Activated CD4-positive, alpha-beta T cell treated with anti-CD3 and anti-CD28 coated beads for 36 hours (primary cell): ENCODE results near the gene PRR33. TPM values are rescaled to one million over a fixed set of nuclear protein-coding genes. Genes with fewer than 3 reads are reported as not detected.
A peak's percentile ranks its signal among the peaks of the same experiment; 100 is the strongest.

Experiments
- ATAC-seq: fragments of 200-7000 bp; cut with Tn5 transposase; one replicate; pipeline ENCODE4 v1.10.0; 2021; ENCODE audit warnings: mild to moderate bottlenecking, moderate library complexity
- CTCF ChIA-PET: fragments of 350-600 bp; sonication (Branson Sonifier 250); formaldehyde crosslinking; loops from one replicate; lab custom pipeline; 2021; ENCODE audit warnings: antibody characterized with exemption; lab: Charles Lee
- POLR2A ChIA-PET: fragments of 350-600 bp; sonication (Branson Sonifier 250); formaldehyde crosslinking; loops from one replicate; lab custom pipeline; 2021; ENCODE audit warnings: antibody characterized with exemption, inconsistent platforms; lab: Charles Lee
- DNase-seq: peaks from one replicate; pipeline ENCODE4 v3.0.0-alpha.2; 2020
- H3K27ac Mint-ChIP-seq: one replicate; pipeline ENCODE4 v1.8.0; 2021; ENCODE audit warnings: mixed read lengths
- H3K27me3 Mint-ChIP-seq: one replicate; pipeline ENCODE4 v1.8.0; 2021; ENCODE audit warnings: mixed read lengths
- H3K36me3 Mint-ChIP-seq: one replicate; pipeline ENCODE4 v1.8.0; 2021; ENCODE audit warnings: low read depth, mixed read lengths
- H3K4me1 Mint-ChIP-seq: one replicate; pipeline ENCODE4 v1.8.0; 2021; ENCODE audit warnings: mixed read lengths
- H3K4me3 Mint-ChIP-seq: one replicate; pipeline ENCODE4 v1.8.0; 2021; ENCODE audit warnings: mild to moderate bottlenecking, moderate library complexity, mixed read lengths
- H3K9me3 Mint-ChIP-seq: one replicate; pipeline ENCODE4 v1.8.0; 2021; ENCODE audit warnings: low read depth, mixed read lengths
- intact Hi-C, 2 experiments: fragments of 100-400 bp; cut with DNase I in 1 of 2; cut with micrococcal nuclease in 1 of 2; formaldehyde crosslinking; loops; one replicate each; pipeline versions ENCODE4 v1.14.2 to v1.15.1; 2022 to 2024; cut with DNase I, micrococcal nuclease
- total RNA-seq, 2 experiments: library from RNA; stranded (reverse); gene quantifications; one replicate each; pipeline ENCODE4 v1.2.3, GENCODE V29; 2021

PRR33 gene
- total RNA-seq, 2 experiments from 2014 or later, result 0.07 to 0.09 TPM

- Mint-ChIP-seq H3K4me3 (no peak overlapping the region), H3K27ac (no peak overlapping the region), H3K36me3 (no peaks in the 10 kb centered on the region), H3K4me1 (peaks cover 16% of the 10 kb centered on the region), H3K27me3 (no peaks in the 10 kb centered on the region), H3K9me3 (no peaks in the 10 kb centered on the region)
- DNase-seq (no peak), ATAC-seq (no peak)
- POLR2A ChIA-PET, result no interaction called here
- CTCF ChIA-PET, result no interaction called here
- intact Hi-C loops, result no loop called here
Measured at GRCh38 chr11:1863352-1864216, 28.1 kb downstream of the PRR33 start.

- CTCF ChIA-PET, result interaction anchor here (1.3 kb wide), 1 partner anchor 169 kb away, joined by 3 read pairs; no protein-coding TSS in a partner anchor
- no peaks in the 10 kb centered on the region for H3K9me3 Mint-ChIP-seq
- peaks cover 19% of the 10 kb centered on the region for H3K4me1 Mint-ChIP-seq
- POLR2A ChIA-PET, result no interaction called here
- H3K27ac Mint-ChIP-seq, result no peak overlapping the region
- DNase-seq (no peak), ATAC-seq (no peak)
- H3K36me3 Mint-ChIP-seq, result no peaks in the 10 kb centered on the region
- no peaks in the 10 kb centered on the region for H3K27me3 Mint-ChIP-seq
- H3K4me3 Mint-ChIP-seq, result no peak overlapping the region
- intact Hi-C loops, result no loop called here
Measured at GRCh38 chr11:1862588-1863351, 28.9 kb downstream of the PRR33 start.

- DNase-seq (no peak), ATAC-seq (no peak)
- POLR2A ChIA-PET, result no interaction called here
- no peaks in the 10 kb centered on the region for H3K36me3 Mint-ChIP-seq
- H3K27me3 Mint-ChIP-seq, result no peaks in the 10 kb centered on the region
- peaks cover 17% of the 10 kb centered on the region for H3K4me1 Mint-ChIP-seq
- H3K4me3 Mint-ChIP-seq, result no peak overlapping the region
- H3K9me3 Mint-ChIP-seq, result no peaks in the 10 kb centered on the region
- no peak overlapping the region for H3K27ac Mint-ChIP-seq
- intact Hi-C loops, result no loop called here
- CTCF ChIA-PET, result interaction anchor here (1.3 kb wide), 1 partner anchor 168 kb away, joined by 3 read pairs; no protein-coding TSS in a partner anchor
Measured at GRCh38 chr11:1861435-1862411, 30.0 kb downstream of the PRR33 start.

- H3K27me3 Mint-ChIP-seq, result no peaks in the 10 kb centered on the region
- CTCF ChIA-PET, result interaction anchor here (0.6 kb wide), 1 partner anchor 58 kb away, joined by 3 read pairs; no protein-coding TSS in a partner anchor
- POLR2A ChIA-PET, result no interaction called here
- H3K4me3 Mint-ChIP-seq, result no peak overlapping the region
- H3K4me1 Mint-ChIP-seq, result peaks cover 24% of the 10 kb centered on the region
- no peaks in the 10 kb centered on the region for H3K9me3 Mint-ChIP-seq
- intact Hi-C loops, result no loop called here
- DNase-seq (no peak), ATAC-seq (no peak)
- H3K27ac Mint-ChIP-seq, result no peak overlapping the region
- H3K36me3 Mint-ChIP-seq, result no peaks in the 10 kb centered on the region
Measured at GRCh38 chr11:1860108-1860507, 31.6 kb downstream of the PRR33 start.

- Mint-ChIP-seq H3K4me3 (no peak overlapping the region), H3K4me1 (peaks cover 27% of the 10 kb centered on the region), H3K36me3 (peaks cover under 1% of the 10 kb centered on the region), H3K27ac (no peak overlapping the region), H3K9me3 (no peaks in the 10 kb centered on the region), H3K27me3 (no peaks in the 10 kb centered on the region)
- no peak for DNase-seq
- ATAC-seq, result no peak
- ChIA-PET POLR2A (no interaction called here), CTCF (no interaction called here)
- intact Hi-C loops, result no loop called here
Measured at GRCh38 chr11:1859004-1859403, 32.7 kb downstream of the PRR33 start.

GRCh38 chr11:1858576-1858975 lies 33.1 kb downstream of the PRR33 start:
- ATAC-seq, result no peak
- DNase-seq, result no peak
- no peak overlapping the region for H3K4me3 Mint-ChIP-seq
- no peak overlapping the region for H3K27ac Mint-ChIP-seq
- H3K4me1 Mint-ChIP-seq, result peaks cover 26% of the 10 kb centered on the region
- CTCF ChIA-PET, result interaction anchor here (1.3 kb wide), 1 partner anchor 24 kb away, joined by 7 read pairs; no protein-coding TSS in a partner anchor
- H3K27me3 Mint-ChIP-seq, result no peaks in the 10 kb centered on the region
- intact Hi-C loops, result no loop called here
- H3K36me3 Mint-ChIP-seq, result peaks cover 3% of the 10 kb centered on the region
- no peaks in the 10 kb centered on the region for H3K9me3 Mint-ChIP-seq
- POLR2A ChIA-PET, result no interaction called here

- intact Hi-C loops, result no loop called here
- ChIA-PET POLR2A (no interaction called here), CTCF (interaction anchor here (0.7 to 1.3 kb wide), 2 partner anchors 24 to 25 kb away, joined by 3 to 7 read pairs; no protein-coding TSS in a partner anchor)
- no peak for ATAC-seq
- peaks cover 26% of the 10 kb centered on the region for H3K4me1 Mint-ChIP-seq
- no peak overlapping the region for H3K27ac Mint-ChIP-seq
- no peak for DNase-seq
- peaks cover 3% of the 10 kb centered on the region for H3K36me3 Mint-ChIP-seq
- H3K27me3 Mint-ChIP-seq, result no peaks in the 10 kb centered on the region
- no peaks in the 10 kb centered on the region for H3K9me3 Mint-ChIP-seq
- H3K4me3 Mint-ChIP-seq, result no peak overlapping the region
Measured at GRCh38 chr11:1858154-1858553, 33.5 kb downstream of the PRR33 start.

GRCh38 chr11:1857064-1857463 lies 34.6 kb downstream of the PRR33 start:
- Mint-ChIP-seq H3K4me3 (no peak overlapping the region), H3K36me3 (peaks cover 7% of the 10 kb centered on the region), H3K27me3 (no peaks in the 10 kb centered on the region), H3K9me3 (no peaks in the 10 kb centered on the region), H3K27ac (no peak overlapping the region), H3K4me1 (peaks cover 36% of the 10 kb centered on the region)
- CTCF ChIA-PET, result interaction anchor here (1.3 kb wide), 1 partner anchor 25 kb away, joined by 7 read pairs; no protein-coding TSS in a partner anchor
- POLR2A ChIA-PET, result interaction anchor here (0.7 to 1.3 kb wide), 2 partner anchors 19 to 461 kb away, joined by 3 read pairs; no protein-coding TSS in a partner anchor
- DNase-seq (no peak), ATAC-seq (no peak)
- intact Hi-C loops, result no loop called here

GRCh38 chr11:1856306-1857005 lies 35.2 kb downstream of the PRR33 start:
- ATAC-seq (no peak), DNase-seq (no peak)
- intact Hi-C loops, result no loop called here
- ChIA-PET CTCF (interaction anchor here (0.9 to 2.5 kb wide), 2 partner anchors 25 to 26 kb away, joined by 5 to 10 read pairs; no protein-coding TSS in a partner anchor), POLR2A (interaction anchor here (0.6 to 1.3 kb wide), 3 partner anchors 9 to 461 kb away, joined by 3 read pairs; no protein-coding TSS in a partner anchor)
- H3K36me3 Mint-ChIP-seq, result peaks cover 7% of the 10 kb centered on the region
- no peaks in the 10 kb centered on the region for H3K27me3 Mint-ChIP-seq
- no peak overlapping the region for H3K4me3 Mint-ChIP-seq
- peaks cover 42% of the 10 kb centered on the region for H3K4me1 Mint-ChIP-seq
- no peaks in the 10 kb centered on the region for H3K9me3 Mint-ChIP-seq
- peak overlapping the region; percentile 24 for H3K27ac Mint-ChIP-seq

- Mint-ChIP-seq H3K36me3 (peaks cover 7% of the 10 kb centered on the region), H3K9me3 (no peaks in the 10 kb centered on the region), H3K4me3 (no peak overlapping the region), H3K4me1 (peaks cover 48% of the 10 kb centered on the region), H3K27me3 (no peaks in the 10 kb centered on the region), H3K27ac (peak overlapping the region; percentile 24)
- POLR2A ChIA-PET, result interaction anchor here (1.3 kb wide), 1 partner anchor 20 kb away, joined by 3 read pairs; no protein-coding TSS in a partner anchor
- ATAC-seq, result no peak
- intact Hi-C loops, result no loop called here
- CTCF ChIA-PET, result interaction anchor here (0.9 to 2.5 kb wide), 2 partner anchors 25 to 27 kb away, joined by 5 to 10 read pairs; no protein-coding TSS in a partner anchor
- no peak for DNase-seq
Measured at GRCh38 chr11:1855886-1856265, 35.8 kb downstream of the PRR33 start.
